ENCODE results near the gene ZNF2.

GRCh38 chr2:95206096-95206495 is 40.5 kb downstream of the ZNF2 start:
- TF ChIP-seq CTCF (IDR thresholded peaks at IDR 0.05), result no peak
- TF ChIP-seq POLR2A (IDR thresholded peaks at IDR 0.05), result no peak

Measured in breast epithelium (tissue), 3 donors.